Measurements from ENCODE around the gene TTC38.

Gene TTC38

GRCh38 chr22:46267431-46268279 lies at the start of gene TTC38:
Gene TTC38 (plus strand): TSS chr22:46268008. CDS start chr22:46268040, 32 bp downstream.
- DNase-seq: peak; percentile 47

- no peak for DNase-seq
Measured at GRCh38 chr22:46219636-46220035, 48.2 kb upstream of the TTC38 start.

GRCh38 chr22:46220921-46221320 lies 46.9 kb upstream of the TTC38 start:
- no peak for DNase-seq

- no peak for DNase-seq
Measured at GRCh38 chr22:46224044-46224897, 43.5 kb upstream of the TTC38 start.

- DNase-seq: no peak
Measured at GRCh38 chr22:46224898-46225290, 42.9 kb upstream of the TTC38 start.

- DNase-seq: no peak
Measured at GRCh38 chr22:46225631-46226030, 42.2 kb upstream of the TTC38 start.

GRCh38 chr22:46226577-46226976 lies 41.2 kb upstream of the TTC38 start:
- no peak for DNase-seq

GRCh38 chr22:46229701-46230100 lies 38.1 kb upstream of the TTC38 start:
- no peak for DNase-seq

- DNase-seq: no peak
Measured at GRCh38 chr22:46230262-46230901, 37.4 kb upstream of the TTC38 start.

GRCh38 chr22:46233231-46233630 lies 34.6 kb upstream of the TTC38 start:
- no peak for DNase-seq

GRCh38 chr22:46234969-46235368 lies 32.8 kb upstream of the TTC38 start:
- DNase-seq: no peak

- no peak for DNase-seq
Measured at GRCh38 chr22:46237453-46238124, 30.2 kb upstream of the TTC38 start.

GRCh38 chr22:46238541-46238940 lies 29.3 kb upstream of the TTC38 start:
- no peak for DNase-seq

GRCh38 chr22:46239261-46240048 lies 28.4 kb upstream of the TTC38 start:
- no peak for DNase-seq

- DNase-seq: no peak
Measured at GRCh38 chr22:46240073-46240472, 27.7 kb upstream of the TTC38 start.

GRCh38 chr22:46240506-46240905 lies 27.3 kb upstream of the TTC38 start:
- DNase-seq: no peak

GRCh38 chr22:46240907-46241306 lies 26.9 kb upstream of the TTC38 start:
- no peak for DNase-seq

GRCh38 chr22:46241396-46242007 lies 26.3 kb upstream of the TTC38 start:
- no peak for DNase-seq

GRCh38 chr22:46242076-46242475 lies 25.7 kb upstream of the TTC38 start:
- no peak for DNase-seq

GRCh38 chr22:46244771-46245170 lies 23.0 kb upstream of the TTC38 start:
- DNase-seq: no peak

GRCh38 chr22:46245511-46245910 lies 22.3 kb upstream of the TTC38 start:
- DNase-seq: no peak

- no peak for DNase-seq
Measured at GRCh38 chr22:46246178-46246577, 21.6 kb upstream of the TTC38 start.
